Right lobe of liver (tissue), 4 donors: Measurements from ENCODE around the gene RAI1.

Experiments
- CTCF ChIP-seq, 4 donors: fragments of 200-600 bp in 3 of 4; fragments of 450-650 bp in 1 of 4; IDR thresholded peaks; one replicate each; pipeline versions ENCODE4 v1.5.1 to v1.8.0; 2016 to 2022; ENCODE audit warnings: antibody characterized with exemption in 4 of 4, mild to moderate bottlenecking in 2 of 4
- POLR2A ChIP-seq: fragments of 450-650 bp; IDR thresholded peaks from one replicate; pipeline ENCODE4 v1.6.1; 2017; ENCODE audit warnings: antibody characterized with exemption, mild to moderate bottlenecking
- donor health status: DM: no; HTN: no; CAD: no.
- donor health status: DM: no; HTN: no; CAD: no.
- donor health status: DM: no; HTN: yes; CAD: no.

- TF ChIP-seq CTCF (IDR thresholded peaks at IDR 0.05): no peak
- TF ChIP-seq POLR2A: peak; percentile 97
Measured at GRCh38 chr17:17839791-17840707, 158.8 kb downstream of the RAI1 start.
